NCI-H2107 treated with DMSO at 0.1 percent for 48 hours (cell line): Measurements from ENCODE around the gene EP400.
"Not testable (repeated sequence)": the region's sequence is repeated elsewhere in the genome, so short reads cannot be mapped to it uniquely, and the experiment has no call there.

Experiments used
- DNase-seq: peaks from one replicate; lab custom pipeline; 2025; ENCODE audit not compliant: unreplicated experiment; lab: John Stamatoyannopoulos, UW

Gene EP400

DNA sequence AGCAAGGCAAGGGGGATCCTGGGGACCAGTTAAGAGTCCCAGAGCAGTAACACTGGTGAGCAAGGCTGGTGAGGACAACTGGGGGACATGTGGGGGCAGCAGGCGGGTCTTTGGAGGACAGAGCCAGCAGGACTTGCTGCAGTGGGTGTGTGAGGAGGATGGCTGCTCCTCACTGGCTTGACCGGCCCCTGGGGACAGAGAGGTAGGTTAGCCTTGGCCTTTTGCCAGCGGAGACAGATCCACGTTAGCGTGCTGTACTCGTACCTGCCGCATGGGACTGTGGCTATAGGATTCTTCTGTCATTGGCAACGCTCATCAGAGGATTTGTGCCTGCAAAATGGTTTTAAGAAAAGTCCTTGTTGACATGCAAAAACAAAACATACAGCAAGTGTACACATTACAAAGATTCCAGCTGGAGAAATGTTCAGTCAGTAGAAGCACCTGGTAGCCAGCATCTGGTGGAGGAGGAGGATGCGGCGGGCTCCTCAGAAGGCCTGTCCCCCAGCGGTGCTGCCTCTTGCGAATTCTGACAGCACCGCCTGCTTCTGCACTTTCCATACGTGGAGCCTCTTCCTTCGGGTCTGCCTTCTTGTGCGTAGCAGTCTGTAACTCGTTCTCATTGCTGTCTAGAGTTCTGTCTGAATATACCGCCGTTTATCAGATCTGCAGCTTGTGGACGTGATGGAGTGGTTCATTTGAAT lies 91.3 kb downstream of the EP400 start:
- DNase-seq, result no peak

DNA sequence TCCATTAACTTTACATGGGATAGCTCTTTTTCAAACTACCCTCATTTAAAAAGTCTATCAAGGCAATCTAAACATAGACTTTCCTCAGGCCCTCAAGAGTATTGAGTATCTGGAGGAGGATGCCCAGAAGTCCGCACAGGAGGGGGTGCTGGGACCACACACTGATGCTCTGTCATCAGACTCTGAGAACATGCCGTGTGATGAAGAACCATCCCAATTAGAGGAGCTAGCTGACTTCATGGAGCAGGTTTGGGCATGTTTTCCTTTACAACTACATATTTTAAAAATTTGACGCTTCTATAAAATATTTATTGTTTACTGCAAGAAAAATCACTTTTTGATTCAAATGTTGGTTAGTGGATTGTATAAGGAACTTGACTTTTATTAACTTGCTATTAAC lies 93.5 kb downstream of the EP400 start:
- DNase-seq, result no peak

DNA sequence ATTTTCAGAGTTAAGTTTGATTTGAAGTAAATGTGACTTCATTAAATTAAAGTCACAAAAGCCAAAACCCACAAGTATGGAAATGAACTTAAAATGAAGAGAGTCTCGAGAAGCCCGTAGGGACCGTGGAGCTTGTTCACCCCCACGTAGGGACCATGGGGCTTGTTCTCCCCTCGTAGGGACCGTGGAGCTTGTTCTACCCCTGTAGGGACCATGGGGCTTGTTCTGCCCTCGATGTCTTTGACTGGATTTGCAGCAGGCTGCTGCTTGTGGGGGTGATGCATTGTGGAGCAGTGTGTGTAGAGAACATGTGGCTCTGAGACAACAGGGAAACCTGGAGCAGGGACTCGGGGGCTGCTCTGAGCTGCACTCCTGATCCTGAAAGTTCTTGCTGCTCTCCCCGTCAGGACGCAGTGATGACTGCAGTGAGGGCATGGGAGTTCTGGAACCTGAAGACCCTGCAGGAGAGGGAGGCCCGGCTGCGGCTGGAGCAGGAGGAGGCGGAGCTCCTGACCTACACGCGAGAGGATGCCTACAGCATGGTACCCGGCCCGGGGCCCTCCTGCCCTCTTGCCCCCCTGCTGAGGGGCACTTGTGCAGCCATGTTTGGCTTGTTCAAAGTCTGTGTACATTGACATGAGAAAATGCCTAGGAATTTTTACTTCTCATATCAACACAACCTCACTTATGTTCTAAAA lies 94.2 kb downstream of the EP400 start:
- DNase-seq, result no peak

DNA sequence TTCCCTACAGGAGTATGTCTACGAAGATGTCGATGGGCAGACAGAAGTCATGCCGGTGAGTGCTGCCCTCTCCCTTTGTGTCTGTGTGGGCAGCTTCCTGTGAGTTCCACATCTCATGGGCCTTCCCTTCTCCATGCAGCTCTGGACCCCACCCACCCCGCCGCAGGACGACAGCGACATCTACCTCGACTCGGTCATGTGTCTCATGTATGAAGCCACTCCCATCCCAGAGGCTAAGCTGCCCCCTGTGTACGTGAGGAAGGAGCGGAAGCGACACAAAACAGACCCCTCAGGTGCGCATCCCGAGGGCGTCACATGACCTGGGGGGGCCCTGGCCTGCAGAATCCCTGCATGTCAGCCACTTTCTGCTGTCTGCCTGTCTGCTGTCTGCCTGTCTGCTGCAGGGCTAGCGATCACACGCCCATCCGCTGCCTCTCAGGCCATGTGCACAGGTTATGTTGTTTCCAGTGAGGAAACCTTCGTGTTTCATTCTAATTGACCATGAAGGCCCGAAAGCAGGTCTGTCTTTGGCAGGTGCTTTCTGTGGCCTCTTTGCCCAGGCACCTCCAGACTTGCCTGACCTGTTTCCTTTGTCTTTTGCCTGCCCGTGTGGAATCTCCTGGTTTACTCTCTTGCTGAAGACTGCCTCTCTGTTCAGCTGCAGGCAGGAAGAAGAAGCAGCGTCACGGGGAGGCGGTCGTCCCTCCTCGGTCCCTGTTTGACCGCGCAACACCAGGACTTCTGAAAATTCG lies 95.1 kb downstream of the EP400 start:
- DNase-seq, result no peak

DNA sequence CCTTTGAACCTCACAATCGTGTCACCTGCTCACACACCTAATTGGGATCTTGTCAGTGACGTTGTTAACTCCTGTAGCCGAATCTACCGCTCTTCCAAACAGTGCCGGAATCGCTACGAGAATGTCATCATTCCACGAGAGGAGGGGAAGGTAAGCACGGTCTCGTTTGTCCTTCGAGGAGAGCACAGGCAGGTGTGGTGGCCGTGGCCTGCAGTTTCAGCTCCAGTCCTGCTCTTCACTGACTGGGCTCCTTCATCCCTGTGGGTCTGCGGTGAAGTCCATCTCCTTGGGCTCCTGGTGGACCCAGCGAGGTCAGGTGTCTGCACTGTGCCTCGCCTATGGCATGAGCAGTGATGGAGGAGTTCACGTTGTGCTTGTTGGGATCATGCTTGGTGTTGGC lies 96.0 kb downstream of the EP400 start:
- no peak for DNase-seq

DNA sequence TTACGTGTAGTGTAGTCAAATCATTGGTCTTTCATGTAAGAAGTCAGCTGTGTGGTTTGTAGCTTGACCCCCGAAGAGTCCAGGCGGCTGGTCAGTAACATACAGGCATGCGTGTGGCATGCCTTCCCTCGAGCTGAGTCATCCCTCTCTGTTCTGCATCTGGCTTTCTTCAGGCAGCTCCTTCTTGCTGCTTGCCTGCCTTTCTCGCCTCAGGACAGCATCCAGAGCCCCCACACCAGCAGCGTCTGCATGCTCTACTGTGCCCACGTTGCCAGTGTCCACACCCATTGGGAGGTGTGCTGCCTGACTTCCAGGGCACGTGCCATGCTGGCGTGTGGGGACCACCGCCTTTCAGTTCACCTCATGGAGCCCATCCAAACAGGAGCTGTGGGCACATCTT lies 96.8 kb downstream of the EP400 start:
- no peak for DNase-seq

DNA sequence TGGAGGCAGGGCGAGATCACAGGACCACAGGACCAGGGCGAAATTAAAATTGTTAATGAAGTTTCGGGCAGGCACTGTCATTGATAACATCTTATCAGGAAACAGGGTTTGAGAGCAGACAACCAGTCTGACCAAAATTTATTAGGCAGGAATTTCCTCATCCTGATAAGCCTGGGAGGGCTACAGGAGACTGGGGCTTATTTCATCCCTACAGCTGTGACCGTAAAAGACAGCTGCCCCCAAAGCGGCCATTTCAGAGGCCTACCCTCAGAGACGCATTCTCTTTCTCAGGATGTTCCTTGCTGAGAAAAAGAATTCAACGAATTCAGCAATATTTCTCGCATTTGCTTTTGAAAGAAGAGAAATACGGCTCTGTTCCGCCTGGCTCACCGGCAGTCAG lies 97.9 kb downstream of the EP400 start:
- not testable (repeated sequence) for DNase-seq

DNA sequence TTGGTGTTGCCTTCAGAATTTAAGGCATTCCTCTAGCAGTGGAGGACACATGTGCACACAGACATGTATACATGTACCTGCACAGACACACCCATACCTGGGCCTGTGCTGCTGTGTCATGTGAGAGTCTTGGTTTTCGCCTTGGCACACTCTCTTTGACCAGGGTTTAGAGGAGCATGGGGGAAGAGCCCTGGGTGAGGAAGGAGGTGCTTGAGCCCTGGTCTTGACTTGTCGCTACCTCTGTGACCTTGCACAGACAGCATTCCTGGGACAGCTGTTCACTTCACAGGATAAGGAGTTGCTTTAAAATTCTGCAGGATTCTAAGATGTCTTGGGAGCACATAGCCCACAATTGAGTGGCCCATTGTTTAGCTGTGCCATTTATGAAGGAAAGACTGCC lies 99.7 kb downstream of the EP400 start:
- no peak for DNase-seq

DNA sequence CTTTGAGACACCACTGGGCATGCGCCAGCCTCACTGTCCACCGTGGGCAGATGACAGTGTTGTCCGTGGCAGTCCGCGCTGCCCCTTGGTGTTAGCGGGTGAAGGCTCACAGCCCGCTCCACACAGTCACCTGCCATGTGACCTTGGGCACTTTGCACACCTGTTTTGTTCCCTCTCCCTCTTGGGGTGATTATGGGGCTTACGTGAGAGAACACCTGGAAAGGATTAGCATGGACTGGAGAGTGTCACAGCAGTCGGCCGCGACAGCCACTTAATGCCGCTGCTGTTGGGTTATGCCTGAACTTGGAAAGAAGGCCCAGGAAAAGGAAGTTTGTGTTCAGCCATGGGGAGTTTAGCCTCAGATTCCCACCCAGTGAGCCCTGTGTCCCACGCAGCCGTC lies 100.1 kb downstream of the EP400 start:
- no peak for DNase-seq

DNA sequence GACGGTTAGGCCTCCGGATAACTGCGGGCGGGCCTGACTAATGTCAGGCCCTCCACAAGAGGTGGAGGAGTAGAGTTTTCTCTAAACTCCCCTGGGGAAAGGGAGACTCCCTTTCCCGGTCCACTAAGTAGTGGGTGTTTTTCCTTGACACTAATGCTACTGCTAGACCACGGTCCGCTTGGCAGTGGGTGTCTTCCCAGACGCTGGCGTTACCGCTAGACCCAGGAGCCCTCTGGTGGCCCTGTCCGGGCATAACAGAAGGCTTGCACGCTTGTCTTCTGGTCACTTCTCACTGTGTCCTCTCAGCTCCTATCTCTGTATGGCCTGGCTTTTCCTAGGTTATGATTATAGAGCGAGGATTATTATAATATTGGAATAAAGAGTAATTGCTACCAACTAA lies 102.0 kb downstream of the EP400 start:
- not testable (repeated sequence) for DNase-seq

DNA sequence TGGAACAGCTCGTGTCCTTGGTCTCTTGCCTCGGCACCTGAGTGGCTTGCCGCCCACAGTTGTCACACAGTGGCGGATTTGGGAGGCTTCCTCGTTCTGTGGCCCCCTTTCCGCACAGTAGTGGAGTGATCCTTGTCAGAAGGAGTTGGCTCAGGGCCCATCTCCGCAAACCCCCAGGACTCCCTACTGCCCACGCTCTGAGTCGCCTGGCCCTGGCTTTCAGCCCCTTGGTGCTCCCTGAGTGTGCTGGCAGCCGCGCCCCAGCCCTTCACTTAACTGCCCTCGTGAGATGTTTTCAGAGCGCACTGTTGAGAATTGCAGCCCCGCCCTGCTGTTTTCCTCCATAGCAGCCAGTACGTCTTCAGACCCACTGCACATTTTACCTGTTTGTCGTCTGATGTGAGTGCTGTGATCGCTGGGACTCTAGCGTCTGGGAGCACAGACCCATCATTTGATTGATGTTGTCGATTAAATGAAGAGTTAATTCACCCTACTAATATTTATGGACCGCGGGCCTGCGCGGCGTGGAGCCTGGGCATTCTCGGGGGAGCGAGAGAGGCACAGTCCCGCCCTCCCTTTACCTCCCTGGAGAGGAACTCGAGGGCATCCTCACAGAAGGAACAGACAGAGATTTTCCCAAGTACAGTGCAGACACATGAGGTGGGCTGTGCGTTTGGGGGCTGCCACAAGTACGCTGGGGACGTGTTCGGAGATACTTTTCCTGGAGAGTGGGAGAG lies 102.6 kb downstream of the EP400 start:
- no peak for DNase-seq

DNA sequence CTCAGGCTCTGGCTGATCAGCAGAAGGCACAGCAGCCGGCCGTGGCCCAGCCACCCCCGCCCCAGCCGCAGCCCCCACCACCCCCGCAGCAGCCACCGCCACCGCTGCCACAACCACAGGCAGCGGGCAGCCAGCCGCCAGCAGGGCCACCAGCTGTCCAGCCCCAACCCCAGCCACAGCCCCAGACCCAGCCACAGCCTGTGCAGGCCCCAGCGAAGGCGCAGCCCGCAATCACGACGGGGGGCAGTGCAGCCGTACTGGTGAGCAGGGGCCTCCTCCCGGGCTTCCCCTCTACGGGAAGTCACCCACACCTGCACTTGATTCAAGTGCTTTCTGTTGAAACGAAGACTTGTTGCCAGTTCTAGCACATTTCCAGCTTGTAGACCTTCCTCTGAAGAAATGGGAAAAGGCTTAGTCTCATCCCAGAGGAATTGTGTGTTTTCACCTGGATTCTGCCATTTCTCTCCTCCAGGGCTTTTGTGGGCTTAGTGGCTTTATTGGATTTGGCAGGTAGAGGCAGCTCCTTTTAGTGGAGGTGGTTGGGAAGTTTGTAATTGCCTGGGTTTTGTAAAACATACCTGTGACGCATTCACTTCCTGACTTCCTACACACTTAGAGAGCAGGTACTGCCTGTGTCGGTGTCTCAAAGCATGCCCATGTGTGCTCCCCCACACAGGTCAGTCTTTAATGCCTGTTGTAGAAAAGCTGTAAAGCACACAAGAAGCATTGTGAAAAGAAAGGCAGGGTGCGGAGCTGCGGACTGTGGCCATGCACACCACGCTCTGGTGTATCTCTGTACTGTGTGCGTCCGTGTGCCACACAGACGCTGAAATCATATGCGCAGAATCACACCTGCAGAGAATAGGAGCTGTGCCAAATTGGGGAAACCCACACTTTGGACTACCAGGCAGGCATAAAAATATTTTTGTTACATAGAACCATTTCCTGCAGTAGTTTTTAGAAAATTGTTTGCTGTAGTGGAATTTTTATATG lies 103.9 kb downstream of the EP400 start:
- peak; percentile 52 for DNase-seq

DNA sequence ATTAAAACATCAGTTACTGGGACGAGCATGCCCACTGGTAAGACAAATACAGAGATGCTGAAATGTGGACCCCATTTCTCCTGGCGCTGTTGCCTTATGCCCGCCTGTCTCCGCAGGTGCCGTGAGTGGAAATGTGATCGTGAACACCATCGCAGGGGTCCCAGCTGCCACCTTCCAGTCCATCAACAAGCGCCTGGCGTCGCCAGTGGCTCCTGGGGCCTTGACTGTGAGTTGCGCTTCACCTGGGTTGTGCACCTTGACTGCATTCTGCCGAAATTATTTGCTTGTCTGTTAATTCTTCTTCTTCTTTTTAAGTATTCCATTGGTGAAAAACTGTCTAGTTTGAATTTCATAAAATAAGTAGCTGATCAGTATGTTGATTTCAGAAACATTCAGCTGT lies 105.2 kb downstream of the EP400 start:
- DNase-seq, result no peak

DNA sequence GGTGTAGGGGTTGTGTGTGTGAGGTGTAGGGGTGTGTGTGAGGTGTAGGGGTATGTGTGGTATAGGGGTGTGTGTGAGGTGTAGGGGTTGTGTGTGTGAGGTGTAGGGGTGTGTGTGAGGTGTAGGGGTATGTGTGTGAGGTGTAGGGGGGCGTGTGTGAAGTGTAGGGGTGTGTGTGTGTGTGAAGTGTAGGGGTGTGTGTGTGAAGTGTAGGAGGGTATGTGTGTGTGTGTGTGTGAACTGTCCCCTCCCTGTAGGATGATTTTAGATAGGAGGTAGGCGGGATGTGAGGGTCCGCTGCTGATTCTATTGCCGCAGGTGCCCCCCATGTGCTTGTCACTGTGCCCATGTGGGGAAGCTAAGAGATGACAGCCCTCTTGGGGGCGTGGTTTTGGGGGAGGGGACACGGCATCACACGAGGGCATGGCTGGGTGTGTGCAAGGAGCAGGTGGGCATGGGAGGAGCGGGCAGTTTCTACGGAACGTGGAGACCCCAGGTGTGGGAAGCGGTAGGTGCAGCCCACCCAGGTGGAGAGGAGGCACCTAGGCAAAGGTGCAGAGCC lies 105.9 kb downstream of the EP400 start:
- no peak for DNase-seq

DNA sequence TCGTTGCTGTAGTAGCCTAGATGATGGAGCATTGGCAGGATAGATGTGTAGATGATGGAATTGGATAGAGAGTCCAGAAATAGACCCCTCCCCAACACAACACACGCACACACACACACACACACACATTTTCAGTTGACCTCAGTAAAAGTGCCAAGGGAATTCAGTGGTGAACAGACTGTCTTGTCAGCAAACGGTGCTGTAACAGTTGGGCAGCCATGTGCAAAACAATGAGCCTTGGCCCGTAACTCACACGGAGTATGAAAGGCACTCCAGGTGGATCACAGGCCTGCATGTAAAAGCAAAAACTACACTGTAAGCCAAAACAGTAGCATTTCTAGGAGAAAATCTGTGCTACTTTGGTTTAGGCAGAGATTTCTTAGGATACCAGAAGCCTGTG lies 106.6 kb downstream of the EP400 start:
- no peak for DNase-seq

DNA sequence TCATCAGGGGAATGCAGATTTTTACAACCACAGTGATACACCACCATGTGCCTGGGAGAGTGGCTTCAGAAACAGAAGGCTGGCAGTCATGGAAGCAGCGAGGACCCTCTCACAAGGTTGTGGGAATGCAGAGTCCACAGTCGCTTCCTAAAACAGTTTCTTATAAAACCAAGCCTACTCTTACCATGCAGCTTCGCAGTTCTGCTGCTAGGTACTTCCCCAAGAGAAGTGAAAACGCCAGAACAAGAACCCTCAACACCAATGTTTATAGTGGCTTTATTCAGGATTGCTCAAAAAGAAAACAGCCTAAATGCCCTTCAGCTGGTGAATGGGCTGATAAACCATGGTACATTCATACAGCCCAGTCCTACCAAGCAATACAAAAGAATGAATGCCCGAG lies 107.2 kb downstream of the EP400 start:
- no peak for DNase-seq

DNA sequence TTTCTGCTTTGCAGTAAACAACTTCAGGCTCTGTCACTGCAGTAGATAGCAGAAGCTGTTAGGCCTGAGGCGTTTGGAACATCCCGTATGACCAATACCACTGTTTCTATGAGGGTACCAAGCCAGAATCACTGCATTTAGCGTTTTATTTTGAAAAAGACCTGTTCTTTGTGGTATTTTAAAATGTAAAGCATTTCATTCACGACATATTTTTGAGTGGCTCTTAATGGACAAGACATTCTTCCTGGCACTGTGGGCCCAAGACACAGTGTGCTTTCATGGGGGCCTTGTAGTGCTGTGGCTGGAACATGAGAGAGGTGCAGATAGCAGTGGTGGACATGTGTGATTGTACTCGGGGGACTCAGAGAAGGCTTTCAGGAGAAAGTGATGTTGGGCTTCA lies 107.9 kb downstream of the EP400 start:
- no peak for DNase-seq

DNA sequence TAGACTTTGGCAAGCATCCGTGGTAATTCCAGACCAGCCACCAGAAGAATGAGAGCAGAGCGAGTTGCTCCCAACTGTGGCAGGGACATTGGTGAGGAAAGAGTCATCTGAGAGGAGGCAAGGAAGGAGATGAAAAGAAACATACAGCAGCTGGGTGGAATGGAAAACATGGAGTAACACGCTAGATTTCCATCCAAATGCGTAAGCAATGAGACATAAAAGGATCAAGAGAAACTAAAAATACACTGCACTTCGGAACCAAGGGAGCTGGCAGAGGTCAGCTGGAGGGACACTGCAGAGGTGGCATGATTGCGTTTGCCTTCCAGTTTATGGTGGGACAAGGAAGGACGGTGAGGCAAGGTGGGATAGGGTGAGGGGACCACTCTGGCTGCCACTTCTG lies 111.5 kb downstream of the EP400 start:
- DNase-seq, result no peak

DNA sequence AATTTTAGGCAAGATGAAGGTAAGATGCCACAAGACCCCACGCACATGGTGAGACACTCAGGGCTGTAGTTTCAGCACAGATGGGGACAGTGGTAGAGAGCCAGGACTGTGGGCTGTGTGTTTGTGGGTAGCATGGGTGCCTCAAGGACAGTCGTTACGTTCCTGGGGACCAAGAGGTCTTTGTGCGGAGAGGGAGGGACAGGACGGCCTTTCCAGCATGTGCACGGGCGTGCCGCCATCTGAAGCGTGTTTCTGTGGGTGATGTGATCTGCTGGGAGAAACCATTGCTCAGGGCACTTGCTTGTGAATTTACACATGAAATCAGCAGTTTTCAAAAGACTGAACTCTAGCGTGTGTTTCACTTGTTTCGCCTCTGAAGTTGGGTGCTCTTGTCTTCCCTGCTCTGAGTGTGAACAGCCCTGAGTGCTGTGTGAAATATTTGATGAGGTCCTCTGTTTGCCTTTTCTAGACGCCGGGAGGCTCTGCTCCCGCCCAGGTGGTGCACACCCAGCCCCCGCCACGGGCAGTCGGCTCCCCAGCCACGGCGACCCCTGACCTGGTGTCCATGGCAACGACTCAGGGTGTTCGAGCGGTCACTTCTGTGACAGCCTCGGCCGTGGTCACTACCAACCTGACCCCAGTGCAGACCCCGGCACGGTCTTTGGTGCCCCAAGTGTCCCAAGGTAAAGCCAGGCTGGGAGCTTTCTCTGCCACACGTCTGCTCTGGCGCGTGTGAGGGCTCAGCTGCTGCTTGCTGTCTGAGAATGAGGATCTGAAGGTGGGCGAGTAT lies 112.1 kb downstream of the EP400 start:
- DNase-seq, result no peak
